HT1080 (cell line): ENCODE data around the gene ING5. TPM values are rescaled to one million over a fixed set of nuclear protein-coding genes. Genes with fewer than 3 reads are reported as not detected.
"Not testable (repeated sequence)": the region's sequence is repeated elsewhere in the genome, so short reads cannot be mapped to it uniquely, and the experiment has no call there.

Experiments used
- DNase-seq: peaks from one replicate; pipeline ENCODE4 v3.0.0-alpha.2; 2015; ENCODE audit warnings: low read depth
- total RNA-seq: library from RNA; depleted of rRNA; stranded (reverse); fragments of >200 nt; shearing (Covaris generic); gene quantifications from 2 replicates; pipeline ENCODE4 v1.2.3, GENCODE V29; 2014

ING5 gene
- total RNA-seq, 1 experiment from 2014 or later: 29.7 TPM

DNA sequence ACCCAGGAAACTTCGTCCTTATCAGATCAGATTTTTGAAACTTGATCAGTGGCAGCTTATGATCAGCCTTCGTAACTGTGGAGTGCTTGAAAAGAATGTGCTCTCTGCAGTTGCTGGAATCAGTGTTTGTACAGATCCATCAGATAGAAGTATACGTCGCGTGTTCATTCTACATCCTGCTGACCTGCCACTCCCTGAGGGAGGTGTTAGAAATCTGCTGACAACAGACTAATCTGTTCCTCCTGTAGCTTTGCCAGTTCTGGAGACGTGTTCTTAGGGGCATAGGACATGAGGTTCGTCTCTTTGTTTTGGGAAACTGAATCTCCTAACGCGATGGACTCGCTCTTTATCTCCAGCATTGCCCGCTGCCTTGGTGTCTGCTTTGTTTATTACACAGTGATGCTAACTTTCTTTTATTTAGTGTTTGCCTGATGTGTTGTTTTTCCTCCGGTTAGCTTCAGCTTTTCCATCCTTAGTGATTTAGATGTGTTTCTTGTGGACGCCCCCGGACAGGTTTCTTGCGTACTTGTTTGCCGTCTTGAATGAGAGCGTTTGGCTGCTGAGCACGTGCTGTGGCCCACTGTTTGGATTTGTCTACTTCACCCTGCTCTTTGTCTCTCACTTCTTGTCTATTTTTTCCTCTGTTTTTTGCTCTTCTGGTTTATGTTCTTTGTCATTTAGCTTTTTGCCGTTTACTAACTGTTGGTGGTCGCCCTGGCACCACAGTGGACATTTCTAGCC, 57.4 kb downstream of the ING5 start:
- DNase-seq: no peak

DNA sequence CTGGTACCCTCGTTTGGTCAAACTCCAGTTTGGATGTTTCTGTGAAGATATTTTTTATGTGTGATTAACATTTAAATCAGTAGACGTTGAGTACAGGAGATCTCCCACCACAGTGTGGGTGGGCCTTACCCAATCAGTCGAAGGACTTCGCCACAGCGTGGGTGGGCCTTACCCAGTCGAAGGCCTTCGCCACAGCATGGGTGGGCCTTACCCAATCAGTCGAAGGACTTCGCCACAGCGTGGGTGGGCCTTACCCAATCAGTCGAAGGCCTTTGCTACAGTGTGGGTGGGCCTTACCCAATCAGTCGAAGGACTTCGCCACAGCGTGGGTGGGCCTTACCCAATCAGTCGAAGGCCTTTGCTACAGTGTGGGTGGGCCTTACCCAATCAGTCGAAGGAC, 58.1 kb downstream of the ING5 start:
- DNase-seq: not testable (repeated sequence)

DNA sequence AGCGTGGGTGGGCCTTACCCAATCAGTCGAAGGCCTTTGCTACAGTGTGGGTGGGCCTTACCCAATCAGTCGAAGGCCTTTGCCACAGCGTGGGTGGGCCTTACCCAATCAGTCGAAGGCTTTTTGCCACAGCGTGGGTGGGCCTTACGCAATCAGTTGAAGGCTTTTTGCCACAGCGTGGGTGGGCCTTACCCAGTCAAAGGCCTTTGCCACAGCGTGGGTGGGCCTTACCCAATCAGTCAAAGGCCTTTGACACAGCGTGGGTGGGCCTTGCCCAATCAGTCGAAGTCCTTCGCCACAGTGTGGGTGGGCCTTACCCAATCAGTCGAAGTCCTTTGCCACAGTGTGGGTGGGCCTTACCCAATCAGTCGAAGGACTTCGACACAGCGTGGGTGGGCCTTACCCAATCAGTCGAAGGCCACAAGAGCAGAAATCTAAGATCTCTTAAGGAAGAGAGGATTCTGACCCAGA, 58.5 kb downstream of the ING5 start:
- no peak for DNase-seq

DNA sequence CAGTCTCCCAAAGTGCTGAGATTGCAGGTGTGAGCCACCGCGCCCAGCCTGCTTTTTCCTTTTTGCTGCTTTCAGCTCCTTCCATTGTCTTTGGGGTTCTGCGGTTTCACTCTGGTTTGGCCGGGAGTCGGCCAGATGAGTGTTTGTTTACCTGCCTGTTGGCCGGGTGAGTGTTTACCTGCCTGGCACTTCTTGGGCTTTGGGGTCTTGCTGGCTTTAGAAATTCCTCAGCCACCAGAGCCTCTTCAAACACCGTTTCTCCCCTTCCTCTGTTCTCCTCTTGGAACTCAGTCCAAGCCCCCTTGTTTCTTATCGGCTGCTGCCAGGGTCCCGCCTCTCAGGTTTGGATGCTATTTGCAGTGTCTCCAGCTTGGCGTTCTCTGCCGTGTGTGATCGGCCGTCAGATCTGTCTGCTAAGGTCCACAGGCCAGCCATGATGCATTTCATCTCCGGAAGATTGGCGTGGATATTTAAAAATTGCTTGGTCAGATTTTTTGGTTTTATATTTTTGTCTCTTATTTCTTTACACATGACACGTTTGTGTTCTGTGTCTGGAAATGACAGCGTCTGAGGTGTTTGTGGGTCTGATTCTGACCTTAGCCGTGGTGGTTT, 60.6 kb downstream of the ING5 start:
- no peak for DNase-seq

DNA sequence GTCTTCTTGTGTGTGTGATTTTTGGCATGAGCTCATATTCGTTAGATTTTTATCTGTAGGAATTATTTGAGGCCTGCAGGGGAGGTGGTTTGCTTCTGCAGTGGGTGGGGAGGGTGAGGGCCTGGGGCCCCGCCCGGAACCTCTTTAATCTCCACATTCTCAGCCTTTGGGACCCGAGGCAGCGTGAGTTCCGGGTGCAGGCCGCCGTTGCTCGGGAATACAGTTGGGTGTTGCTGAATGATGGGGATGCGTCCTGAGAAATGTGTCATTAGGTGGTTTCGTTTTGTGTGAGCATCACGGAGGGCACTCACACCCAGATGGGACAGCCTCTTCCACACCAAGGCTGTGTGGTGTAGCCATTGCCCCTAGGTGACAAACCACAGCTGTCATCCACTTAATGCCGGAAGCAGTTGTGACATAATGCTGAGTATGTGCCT, 61.1 kb downstream of the ING5 start:
- DNase-seq: no peak

DNA sequence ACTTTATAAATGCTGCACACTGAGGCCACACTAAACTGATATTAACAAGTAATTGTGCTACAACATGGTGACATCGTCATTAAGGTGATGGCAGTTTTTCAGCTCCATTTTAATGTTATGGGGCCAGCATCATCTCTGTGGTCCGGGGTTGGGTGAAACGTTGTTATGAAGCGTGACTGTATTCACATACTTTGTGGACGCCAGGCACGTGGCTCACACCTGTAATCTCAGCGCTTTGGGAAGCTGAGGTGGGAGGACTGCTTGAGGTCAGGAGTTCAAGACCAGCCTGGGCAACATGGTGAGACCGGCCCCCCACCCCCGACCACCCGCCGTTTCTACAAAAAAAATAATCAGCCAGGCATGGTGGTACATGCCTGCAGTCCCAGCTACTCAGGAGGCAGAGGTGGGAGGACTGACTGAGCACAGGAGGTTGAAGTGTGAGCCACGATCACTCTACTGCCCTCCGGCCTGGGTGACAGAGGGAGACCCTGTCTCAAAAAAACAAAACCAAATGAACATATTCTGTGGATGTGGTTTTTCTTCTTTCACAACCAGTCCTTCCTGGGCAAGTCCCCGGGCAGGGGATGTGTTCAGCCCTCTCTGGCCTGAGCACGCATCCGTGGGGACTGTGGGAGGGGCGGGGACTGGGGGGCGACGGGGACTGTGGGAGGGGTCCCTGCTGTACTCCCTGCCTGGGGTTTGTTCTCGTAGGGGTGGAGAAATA, 61.9 kb downstream of the ING5 start:
- no peak for DNase-seq

DNA sequence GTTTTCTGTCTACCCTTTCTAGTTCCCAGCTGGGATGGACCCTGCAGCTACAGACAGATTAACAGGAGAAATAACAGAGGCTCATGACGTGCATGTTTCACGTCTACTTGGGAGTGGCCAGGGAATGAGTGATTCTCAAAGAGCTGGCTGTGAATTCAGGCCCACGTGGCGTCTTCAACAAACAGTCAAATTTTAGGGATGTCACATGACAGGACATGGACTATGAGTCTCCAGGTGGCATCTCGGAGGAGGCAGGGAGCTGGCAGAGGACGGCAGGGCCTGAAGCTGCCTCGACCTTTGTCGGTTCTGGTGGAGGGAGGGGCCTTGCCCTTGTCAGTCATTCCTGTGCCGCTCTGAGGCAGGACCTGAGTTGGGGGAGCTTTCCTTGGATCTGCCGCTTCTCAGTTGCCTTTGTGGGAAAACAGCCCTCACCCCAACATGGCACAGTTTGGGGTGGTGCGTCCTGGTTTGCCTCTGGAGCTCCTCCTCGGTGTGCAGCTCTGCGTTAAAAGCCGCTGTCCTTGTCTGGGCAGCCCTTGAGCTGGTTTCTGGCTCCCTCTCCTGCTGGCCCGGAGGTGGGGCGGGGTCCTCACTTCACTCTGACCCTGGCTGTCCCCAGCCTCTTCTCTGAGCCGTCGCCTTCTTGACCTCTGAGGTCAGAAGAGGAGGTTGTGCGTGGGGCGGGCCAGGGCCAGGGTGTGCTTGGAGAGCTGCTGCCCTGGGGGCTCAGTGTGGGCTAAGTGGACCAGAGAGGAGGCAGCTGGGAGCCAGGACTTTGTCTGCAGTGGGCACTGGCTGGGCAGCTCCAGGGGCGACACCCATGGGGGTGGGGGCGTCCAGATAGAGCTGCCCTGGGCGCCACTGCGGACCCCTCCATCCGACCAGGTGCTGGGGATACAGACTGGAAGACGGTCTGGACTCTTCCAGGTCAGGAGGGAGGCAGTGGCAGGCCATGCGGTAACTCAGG, 62.7 kb downstream of the ING5 start:
- DNase-seq: no peak

DNA sequence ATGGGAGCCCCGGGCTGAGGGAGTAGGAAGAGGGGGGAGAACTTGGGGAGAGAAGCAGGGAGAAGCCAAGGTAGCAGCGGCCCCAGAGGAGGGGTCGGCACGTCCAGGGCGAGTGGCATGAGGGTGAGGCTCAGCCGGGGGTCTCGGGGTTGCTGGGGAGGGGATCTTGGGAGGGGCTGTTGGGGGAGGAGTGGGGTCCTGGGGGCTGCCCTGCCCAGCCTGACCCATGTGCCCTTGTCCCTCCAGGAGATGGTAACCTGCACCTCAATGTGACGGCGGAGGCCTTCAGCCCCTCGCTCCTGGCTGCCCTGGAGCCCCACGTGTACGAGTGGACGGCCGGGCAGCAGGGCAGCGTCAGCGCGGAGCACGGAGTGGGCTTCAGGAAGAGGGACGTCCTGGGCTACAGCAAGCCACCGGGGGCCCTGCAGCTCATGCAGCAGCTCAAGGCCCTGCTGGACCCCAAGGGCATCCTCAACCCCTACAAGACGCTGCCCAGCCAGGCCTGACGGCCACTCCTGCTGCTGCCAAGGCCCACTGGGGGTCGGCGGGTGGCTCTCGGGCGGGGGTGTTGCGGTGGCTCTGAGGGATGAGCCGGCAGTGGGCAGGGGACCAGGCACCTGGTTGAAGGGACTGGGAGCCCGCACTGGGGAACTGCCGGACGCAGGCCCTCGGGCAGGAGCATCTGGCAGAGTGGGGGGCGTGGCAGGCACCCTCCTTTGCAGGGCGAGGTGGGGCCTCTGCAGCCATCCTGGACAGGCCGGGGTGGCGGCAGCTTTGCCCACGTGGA, 65.8 kb downstream of the ING5 start:
- no peak for DNase-seq

DNA sequence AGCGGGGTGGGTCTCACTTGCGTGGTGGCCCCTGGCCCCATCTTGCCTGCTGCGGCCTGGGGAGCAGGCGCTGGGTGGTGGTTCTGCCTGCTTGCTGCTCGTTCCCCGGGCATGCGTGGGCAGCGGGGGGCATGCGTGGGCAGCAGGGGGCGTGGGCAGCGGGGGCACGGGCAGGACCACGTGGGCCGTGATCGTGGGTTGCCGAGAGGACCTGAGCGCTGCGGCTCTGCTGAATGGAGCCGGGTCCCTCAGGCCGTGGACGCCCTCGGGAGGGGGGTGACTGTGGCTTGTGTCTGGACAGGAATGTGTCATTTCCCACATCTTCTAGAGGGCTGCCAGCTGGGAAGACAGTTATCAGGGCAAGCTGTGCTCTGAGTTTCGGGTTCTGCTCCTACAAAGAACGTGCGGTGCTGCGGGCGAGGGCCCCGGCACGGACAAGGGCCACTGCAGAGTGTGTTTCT, 66.4 kb downstream of the ING5 start:
- DNase-seq: no peak

DNA sequence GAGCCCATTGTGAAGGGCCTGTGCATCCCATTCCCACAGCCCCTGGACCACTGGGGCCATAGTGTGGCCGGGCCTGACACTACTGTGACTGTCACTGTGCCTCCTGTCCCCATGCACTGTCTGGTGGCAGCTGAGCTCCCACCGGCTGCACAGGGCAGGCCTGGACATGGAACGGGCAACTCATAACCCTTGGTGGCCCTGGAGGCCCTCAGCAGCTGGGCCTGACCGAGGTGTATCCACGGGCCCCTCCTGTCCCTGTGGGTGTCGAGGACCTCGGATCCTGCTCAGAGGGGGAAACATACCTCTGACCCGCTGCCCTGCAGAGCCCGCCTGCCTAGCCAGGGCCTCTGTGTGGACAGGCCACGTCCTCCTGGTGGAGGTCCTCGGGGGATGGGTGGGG, 67.0 kb downstream of the ING5 start:
- no peak for DNase-seq

DNA sequence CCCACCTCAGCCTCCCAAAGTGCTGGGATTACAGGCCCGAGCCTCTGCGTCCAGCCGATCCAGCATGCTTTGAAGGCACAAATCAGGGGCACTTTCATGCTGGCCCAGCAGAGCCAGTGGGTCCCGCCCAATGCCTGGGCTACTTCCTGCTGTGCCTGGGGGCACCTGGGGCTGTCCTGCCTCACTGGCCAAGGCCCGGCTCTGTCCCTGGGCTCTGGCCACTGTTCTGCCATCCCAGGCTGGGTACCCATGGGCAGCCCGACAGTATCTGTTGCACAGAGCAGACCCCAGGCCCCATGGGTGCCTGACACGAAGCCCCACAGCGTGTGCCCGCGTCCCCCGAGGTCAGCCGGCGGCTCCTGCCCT, 68.0 kb downstream of the ING5 start:
- DNase-seq: no peak

DNA sequence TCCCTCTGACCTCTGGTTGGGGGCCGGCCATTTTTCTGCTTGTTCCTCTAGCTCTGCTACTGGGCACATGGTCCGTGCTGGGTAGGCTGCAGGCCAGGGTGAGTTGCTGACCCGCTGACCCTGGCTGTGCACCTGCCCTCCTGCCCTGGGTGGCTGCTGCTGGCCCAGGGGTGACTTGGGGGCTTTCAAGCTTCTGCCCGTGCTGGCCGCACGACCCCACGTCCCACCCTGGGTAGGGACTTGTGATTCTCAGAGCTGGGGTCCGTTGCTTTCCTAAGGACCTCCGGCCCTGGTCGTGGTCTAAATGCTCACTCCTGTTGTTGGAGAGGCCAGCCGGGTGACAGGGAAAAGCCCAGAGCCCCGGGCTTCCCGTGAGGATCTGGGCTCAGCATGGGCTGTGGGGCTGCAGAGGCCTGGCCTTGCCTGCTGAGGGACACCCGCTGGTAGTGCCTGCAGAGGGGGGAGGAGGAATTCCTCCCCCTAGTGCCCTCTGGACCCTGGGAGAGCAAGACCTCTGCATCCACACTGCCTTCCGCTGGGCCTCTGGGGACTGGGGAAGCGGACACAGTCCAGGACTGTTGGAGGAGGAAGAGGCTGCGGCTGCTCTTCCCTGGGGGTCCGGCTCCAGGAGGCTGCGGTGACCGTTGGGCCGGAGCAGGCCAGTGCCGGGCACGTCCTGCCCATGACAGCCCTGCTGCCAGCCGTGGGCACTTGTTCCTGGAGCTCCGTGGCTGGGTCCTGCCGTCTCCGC, 68.5 kb downstream of the ING5 start:
- no peak for DNase-seq

DNA sequence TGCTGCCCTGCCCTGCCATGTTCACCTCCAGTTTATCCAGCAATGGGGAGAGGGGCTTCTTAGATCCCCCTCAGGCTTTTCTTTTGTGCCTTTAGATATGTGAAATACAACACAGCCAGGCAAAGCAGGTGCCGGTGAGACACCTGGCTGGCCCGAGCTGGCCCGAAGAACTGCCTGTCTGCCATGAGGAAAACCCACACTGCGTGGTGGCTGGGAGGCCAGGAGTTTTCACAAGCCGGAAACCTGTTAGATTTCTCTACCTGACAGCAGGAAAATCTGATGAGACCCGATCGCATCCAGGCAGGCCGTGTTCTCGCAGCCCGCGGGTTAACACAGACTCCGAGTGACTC, 69.1 kb downstream of the ING5 start:
- no peak for DNase-seq

DNA sequence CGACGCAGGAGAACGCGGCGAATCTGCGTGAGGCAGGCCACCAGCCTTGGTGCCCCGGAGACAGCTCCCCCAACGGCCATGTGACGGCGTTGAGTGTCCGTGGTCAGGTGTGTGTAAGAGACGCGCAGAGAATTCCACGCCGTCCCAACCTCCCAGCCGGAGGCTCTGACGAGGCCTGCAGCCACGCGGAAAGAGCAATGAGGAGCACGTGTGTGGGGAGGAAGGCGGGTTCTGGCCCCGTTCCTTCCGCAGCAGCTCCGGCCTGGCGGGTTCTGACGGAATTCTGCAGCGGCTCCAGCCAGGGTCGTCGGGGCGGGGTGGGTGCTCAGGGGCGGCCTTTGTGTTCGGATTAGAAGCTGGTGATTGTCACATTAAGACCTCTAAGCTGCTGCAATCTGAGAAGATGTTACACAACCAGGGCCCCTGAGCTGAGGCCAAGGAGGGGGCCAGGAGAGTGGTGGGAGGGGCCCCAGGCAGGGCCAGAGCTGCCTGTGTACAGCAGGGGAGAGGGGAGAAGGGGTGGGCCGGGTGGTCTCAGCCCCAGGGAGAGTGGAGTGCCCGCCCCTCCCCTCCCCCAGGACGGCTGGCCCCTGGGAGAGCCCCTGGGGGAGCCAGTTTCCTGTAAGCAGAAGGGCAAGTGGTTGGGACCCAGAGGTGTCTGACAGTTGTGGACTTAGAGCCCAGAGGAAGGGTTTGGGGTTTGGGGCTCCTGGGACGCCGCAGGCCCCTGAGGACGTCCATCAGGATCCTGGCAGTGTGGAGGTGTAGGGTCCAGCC, 69.6 kb downstream of the ING5 start:
- no peak for DNase-seq

DNA sequence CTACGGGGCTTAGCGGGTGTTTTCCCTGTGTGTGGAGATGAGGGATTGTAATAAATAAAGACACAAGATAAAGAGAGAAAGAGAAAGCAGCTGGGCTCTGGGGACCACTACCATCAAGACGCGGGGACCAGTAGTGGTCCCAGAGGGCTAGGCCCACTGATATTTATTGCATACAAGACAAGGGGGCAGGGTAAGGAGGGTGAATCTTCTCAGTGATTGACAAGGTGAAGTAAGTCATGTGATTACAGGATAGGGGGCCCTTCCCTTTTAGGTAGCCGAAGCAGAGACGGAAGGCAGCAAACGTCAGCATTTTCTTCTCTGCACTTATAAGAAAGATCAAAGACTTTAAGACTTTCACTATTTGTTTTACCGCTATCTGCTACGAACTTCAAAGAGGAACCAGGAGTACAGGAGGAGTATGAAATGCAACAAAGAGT, 70.2 kb downstream of the ING5 start:
- no peak for DNase-seq

DNA sequence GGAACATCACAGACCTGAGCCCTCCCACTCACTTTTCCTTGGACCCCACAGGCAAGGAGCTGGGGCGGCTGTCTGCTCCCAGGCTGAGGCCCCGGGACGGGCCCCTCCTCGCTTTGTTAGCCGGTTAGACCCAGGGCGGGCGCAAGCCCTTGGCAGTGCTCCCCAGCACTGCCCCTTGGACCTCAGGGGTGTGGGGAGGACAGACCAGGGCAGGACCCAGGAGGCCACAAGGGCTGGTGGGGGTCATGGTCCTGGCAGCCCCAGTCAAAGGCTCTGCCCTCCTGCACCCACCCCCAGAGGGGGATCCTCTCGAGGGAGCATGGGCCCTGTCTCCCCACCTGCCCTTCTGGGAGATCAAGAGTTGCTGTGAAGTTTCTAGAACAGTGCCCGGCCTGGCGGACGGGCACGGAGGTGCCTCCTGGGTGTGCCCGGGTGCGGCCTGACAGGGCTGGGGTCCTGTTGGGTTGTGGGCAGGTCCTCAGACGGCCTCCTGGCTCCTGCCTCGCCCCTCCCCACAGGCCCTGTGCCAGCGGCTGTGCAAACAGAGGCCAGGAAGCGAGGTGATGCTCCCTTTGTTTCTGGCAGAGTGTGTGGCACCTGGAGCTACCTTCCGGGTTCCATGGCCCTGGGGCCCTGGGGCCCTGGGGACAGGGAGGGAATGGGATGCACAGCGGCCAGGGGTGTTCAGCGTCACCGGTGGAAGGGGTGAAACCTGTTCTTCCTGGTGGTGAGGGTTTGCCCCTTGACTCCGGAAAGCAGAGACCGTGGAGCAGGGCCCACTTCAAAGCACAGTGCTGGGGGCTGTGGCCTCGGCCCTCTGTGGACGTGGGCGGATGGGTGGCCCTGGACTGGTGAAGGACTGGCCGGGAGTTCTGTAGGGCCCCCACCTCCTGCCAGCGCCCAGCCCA, 71.9 kb downstream of the ING5 start:
- no peak for DNase-seq

DNA sequence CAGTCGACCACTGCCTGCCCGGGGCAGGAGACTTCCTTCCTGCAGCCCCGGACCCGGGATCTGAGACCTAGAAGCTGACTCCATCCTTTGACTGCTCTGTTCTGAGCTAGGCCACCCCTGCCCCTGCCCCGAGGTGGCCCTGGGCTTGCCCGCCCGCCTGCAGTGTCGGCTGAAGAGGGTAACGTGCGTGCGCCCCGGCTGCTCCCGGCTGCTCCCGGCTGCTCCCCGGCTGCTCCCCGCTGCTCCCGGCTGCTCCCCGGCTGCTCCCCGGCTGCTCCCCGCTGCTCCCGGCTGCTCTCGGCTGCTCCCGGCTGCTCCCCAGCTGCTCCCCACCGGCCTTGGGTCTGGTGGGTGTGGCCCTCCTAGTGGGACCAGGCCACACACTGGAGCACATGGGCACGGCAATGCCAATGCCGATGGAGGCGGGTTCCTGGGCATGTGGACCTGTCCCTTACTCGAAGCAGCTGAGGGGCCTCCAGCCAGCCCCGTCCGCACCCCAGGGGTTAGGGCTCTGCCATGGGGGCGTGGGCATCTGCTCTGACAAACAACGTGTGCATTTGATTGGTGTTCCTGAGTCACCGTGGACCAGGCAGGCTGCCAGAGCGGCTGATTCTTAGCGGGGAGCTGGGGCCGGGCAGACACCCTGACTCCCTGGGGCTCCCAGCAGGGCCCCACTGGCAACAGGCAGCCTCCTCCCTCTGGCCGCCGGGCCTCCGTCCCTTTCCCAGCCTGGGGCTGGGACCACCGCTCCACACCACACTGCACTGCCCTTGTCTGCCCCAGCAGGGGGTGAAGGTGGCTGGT, 72.8 kb downstream of the ING5 start:
- DNase-seq: peak; percentile 49
